Astrocyte of the hippocampus (primary cell): ENCODE results near the gene RBM33.

Source experiments
- DNase-seq: peaks from one replicate; pipeline ENCODE4 v3.0.0; 2011; ENCODE audit warnings: low read depth, low spot score

Gene RBM33

GRCh38 chr7:155793720-155794119 lies 149.3 kb downstream of the RBM33 start:
- DNase-seq = no peak

- DNase-seq = no peak
These were observed 149.7 kb downstream of the RBM33 start for GRCh38 chr7:155794196-155794595.

DNA sequence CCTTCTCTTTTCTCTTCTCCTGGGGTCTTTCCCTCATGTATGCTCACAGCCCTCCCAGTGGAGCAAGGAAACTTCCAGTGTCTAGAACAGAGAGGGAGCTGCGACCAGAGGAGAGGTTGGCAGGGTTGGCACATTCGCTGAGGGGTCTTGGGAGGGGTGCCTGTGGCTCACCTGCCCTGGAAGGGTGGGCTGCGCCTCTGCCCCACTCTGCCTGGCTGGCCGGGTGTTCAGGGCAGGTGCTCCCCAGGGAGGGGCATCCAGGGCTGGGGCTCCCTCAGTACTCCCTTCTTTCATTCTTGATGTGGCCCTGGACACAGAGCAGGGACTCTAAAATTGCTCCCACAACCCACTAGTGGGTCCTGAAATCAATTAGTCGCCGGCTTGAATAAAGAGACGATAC lies 150.9 kb downstream of the RBM33 start:
- no peak for DNase-seq

DNA sequence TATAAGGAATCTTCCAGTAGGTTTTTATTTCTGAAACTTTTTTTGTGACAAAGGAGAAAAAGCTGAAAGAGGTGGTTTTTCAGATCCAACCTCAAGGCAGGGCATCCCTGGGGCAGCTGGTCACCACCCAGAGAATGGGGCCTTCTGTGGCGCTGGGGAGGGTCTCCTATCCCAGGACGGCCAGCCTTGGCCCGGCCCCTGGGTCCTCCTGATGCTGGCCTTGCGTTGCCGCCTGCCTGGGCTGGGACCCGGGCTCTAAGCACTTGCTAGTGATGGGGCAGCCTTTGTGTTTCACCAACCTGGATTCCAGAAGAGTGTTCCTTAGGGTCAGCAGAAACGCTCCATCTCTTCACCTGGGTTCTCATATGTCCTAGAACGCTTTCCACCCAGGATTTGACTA lies 151.5 kb downstream of the RBM33 start:
- no peak for DNase-seq

GRCh38 chr7:155796381-155797261 lies 152.2 kb downstream of the RBM33 start:
- DNase-seq = peak; percentile 74

DNA sequence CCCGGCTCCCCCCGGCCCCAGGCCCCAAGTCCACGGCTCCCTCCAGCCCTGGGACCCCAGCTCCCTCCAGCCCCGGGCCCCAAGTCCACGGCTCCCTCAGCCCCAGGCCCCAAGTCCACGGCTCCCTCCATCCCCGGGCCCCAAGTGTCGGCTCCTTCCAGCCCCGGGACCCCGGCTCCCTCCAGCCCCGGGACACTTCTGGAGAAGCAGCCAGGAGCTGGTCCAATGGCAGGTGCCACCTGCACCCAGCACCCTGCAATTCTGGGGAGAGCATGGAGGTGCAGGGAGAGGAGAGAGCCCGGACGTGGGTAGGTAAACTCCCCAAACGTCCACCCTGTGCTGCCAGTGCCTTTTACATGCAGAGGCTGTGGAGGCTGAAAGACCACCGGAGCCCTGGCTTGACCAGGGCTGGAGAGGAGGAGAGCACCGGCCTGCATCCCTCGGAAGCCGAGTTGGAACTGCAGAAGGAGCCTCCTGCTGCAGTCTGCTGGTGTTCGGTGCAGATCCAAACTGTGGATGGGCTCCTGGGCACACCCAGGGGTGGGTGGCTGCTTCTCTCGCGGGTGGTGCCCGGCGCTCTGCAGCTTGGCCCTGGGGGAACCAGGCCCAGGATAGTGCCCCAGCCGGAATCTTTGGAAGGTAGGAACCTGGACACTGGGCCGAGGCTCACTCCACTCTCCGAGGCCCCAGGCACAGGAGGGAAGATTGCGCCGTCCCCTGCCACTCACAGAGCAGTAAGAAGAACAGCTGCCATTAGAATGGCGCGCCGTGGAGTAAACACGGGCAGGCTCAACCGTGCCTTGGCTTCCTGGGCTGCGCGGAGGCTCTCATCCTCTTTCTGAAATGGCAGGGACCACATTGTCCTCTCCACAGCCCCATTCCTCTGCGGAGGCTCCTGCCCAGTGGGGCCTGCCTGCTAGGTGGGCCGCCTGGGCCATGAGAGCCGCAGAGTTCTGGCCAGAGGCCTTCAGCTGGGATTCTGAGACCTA lies 153.1 kb downstream of the RBM33 start:
- DNase-seq = no peak

DNA sequence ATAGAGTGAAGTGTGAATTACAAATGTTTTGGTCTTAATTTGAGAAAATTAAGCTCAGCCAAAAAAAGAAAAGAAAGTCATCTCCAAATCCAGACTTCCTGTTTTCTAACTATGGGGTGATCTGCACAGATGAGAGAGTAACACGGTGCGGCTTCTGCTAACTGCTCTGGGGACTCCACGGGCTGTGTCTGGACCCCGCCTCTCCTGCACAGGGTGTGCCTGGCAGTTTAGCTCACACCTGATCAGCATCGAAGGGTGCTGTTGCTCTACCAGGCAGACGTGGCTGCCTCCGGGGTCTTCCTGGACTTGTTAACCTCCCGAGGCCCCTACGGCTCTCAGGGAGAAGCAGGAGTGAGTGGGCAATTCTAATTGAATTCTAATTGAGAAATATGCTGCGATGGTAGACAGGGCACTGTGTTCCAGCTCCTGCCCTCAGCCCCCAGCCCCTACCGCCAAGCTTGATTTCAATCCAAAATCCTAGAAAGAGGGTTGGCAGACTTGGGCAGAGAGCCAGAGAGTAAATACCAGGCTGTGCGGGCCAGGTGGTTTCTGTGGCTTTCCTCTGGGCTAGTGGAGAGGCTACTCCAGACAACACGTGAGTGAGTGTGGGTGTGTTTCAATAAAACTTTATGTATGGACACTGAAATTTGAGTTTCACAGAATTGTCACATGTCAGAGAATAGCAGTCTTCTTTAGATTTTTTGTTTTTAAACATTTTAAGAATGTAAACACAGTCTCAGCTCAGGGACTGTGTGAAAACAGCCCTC lies 154.4 kb downstream of the RBM33 start:
- DNase-seq = no peak

GRCh38 chr7:155799514-155799913 lies 155.1 kb downstream of the RBM33 start:
- no peak for DNase-seq

DNA sequence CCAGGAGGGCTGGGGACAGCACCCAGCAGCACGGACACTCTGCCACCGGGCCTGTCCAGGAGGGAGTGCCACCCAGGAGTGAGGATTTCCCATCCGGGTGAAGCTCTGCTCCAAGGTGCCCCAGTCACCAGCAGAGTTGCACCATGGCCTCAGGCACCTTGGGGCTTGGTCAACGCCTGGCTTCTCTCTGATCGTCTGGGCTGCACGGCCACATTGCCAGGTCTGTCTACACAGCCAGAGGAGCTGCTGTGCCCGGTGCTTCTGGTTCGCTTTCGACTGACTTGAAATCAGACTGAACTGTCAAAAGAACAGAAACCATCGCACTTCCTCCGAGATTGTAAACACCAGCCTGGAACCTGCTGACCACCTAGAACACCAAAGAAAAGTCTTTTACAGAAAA lies 155.8 kb downstream of the RBM33 start:
- DNase-seq = no peak

GRCh38 chr7:155800741-155801267 lies 156.3 kb downstream of the RBM33 start:
- no peak for DNase-seq

DNA sequence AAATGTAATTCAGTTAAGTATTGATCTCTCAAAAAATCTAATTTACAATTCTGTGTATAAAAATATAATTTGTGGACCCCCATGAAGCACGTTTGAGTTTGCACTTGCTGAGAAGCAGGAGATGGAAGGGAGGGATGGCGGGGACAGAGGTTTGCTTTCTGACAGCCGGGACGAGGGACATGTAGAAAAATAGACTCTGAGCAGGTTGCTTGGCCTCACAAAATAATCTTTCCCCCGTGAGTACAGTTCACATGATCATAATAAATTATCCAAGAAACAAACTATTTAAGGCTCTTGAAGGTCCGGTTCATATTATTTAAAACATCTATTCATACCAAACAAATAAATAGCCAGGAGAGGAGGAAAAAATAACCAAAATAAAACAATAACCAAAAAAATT lies 157.8 kb downstream of the RBM33 start:
- no peak for DNase-seq

- DNase-seq = no peak
These were observed 158.5 kb downstream of the RBM33 start for GRCh38 chr7:155802906-155803417.

GRCh38 chr7:155803418-155804376 lies 159.2 kb downstream of the RBM33 start:
- DNase-seq = peak; percentile 41

DNA sequence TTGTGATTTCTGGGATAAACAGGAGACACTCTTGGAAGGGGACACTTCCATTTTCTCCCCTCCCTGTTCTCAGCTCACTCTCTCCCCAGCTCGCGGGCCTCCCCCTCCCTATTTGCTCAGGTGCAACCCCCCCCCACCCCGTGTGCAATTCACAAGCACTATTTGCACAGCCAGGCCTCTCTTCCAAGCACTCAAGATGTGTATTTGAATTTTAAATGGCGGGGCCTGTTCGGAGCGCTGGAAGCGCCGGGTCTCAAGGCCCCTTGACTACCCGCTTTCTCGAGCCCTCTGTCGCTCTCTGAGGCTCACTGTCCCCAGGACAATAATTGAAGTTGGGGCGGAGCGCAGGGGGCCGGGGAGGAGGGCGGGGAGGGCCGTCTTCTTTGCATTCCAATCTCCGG lies 160.0 kb downstream of the RBM33 start:
- DNase-seq = no peak

- peak; percentile 88 for DNase-seq
These were observed 160.7 kb downstream of the RBM33 start for GRCh38 chr7:155804897-155805825.

GRCh38 chr7:155805826-155806095 lies 161.3 kb downstream of the RBM33 start:
- DNase-seq = no peak

- DNase-seq = no peak
These were observed 161.8 kb downstream of the RBM33 start for GRCh38 chr7:155806096-155806871.

GRCh38 chr7:155807065-155807671 lies 162.7 kb downstream of the RBM33 start:
- DNase-seq = no peak
